ENCODE data around the gene SEC62.
"Not testable (repeated sequence)": the region's sequence is repeated elsewhere in the genome, so short reads cannot be mapped to it uniquely, and the experiment has no call there.

Gene SEC62

DNA sequence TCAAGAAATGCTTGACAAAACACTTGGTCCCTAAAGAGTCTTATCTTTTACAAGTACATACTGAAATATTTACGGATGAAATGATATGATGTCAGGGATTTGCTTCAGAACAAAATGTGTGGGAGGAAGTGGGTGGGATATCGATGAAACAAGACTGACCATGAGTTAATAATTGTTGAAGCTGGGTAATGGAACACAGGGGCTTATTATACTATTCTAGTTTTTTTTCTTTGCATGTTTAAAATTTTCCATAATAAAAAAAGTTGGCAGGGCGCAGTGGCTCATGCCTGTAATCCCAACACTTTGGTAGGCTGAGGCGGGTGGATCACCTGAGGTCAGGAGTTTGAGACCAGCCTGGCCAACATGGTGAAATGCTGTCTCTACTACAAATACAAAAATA, 52.7 kb downstream of the SEC62 start:
- FAIRE-seq, result not testable (repeated sequence)

DNA sequence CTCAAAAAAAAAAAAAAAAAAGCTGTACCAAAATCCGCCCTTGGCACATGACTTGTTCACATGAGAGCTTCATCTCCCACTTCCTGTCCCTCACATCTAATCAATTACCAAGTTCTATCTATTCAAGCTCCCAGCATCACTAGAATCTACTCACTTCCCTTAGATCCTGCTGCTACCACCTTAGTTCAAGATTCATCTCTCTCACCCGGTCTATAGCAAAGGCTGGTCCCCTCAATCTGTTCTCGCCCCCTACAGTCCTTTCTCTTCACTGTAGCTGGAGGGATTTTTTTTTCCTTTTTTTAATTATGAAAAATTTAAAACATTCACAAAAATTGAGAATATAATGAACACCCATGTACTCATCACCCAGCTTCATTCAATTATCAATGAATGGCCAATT, 54.5 kb downstream of the SEC62 start:
- no peak for FAIRE-seq

DNA sequence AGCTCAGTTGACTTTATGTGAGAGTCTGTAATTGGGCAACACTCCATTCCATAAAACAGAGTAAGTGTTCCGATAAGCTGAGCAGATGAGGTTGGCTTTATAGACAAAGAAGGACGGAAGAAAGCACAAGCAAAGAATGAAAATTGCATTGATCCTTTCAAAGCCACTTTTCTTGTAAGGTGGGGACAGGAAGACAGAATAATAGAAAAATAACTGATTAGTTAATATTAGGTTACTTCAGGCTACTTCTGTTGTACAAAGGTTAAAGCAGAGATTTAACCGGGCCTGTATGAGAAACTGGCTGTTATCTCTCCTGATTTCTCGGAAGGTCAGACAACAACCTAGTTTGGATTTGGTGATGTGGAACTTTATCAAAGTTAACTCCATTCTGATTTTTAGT, 55.7 kb downstream of the SEC62 start:
- no peak for FAIRE-seq

DNA sequence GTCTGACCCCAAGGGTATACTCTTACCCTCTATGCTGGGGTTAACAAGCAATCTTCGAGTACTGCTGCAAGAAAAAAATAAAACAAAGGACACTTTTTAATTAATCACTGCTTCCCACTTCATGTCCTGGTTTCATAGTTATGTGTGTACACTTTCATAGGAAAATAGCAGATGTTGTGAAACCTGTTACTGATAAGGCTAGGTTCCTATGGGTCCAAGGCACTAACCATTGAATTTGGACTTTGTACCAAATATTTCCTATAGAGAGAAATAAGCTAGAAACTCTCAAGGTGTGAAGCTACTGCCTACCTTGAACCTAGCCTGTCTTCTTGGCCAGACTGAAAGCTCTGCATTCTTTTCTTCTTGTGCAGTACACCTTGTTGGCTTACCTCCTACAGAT, 56.6 kb downstream of the SEC62 start:
- FAIRE-seq, result no peak

- FAIRE-seq, result no peak
Observed at GRCh38 chr3:170024581-170024980, 58.0 kb downstream of the SEC62 start.

DNA sequence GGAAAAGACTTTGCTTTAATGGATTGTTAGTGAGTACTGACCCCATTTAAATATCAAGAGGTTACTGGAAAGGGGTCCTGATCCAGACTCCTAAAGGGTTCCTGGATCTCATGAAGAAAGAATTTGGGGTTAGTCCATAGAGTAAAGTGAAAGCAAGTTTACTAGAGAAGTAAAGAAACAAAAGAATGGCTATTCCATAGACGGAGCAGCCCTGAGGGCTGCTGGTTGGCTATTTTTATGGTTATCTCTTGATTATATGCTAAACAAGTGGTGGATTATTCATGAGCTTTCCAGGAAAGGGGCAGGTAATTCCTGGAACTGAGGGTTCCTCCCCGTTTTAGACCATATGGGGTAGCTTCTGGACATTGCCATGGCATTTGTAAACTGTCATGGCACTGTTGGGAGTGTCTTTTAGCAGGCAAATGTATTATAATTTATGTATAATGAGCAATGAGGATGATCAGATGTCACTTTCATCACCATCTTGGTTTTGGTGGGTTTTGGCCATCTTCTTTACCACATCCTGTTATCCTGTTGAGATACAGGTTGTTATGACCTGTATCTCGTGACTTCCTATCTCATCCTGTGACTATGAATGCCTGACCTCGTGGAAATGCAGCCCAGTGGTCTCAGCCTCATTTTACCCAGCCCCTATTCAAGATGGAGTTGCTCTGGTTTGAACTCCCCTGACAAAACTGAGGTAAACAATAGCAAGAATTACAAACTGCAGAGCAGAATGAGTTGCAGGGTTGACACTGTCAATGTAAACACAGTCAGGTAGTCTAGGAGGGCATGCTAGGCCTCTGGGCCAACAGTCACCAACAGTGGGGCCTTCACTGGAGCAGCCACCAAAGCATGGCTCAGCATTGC, 60.9 kb downstream of the SEC62 start:
- no peak for FAIRE-seq

DNA sequence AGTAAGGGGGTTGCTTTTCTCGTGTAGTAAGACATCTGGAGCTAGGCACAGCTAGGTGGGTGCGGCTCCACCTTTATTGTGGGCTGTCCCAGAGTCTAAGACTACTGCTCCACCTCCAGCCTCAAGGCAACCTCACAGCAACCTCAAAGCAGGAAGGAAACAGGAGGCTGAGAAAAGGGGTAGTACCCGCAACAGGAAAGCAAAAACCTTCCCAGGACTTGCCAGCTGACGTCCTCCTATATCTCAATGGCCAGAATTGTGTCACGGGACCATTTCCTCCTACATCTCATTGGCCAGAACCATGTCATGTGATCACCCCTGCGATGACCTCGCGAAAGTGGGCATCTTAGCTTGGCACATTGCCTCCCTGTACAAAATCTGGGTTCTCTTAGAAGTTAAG, 66.9 kb downstream of the SEC62 start:
- FAIRE-seq, result no peak

DNA sequence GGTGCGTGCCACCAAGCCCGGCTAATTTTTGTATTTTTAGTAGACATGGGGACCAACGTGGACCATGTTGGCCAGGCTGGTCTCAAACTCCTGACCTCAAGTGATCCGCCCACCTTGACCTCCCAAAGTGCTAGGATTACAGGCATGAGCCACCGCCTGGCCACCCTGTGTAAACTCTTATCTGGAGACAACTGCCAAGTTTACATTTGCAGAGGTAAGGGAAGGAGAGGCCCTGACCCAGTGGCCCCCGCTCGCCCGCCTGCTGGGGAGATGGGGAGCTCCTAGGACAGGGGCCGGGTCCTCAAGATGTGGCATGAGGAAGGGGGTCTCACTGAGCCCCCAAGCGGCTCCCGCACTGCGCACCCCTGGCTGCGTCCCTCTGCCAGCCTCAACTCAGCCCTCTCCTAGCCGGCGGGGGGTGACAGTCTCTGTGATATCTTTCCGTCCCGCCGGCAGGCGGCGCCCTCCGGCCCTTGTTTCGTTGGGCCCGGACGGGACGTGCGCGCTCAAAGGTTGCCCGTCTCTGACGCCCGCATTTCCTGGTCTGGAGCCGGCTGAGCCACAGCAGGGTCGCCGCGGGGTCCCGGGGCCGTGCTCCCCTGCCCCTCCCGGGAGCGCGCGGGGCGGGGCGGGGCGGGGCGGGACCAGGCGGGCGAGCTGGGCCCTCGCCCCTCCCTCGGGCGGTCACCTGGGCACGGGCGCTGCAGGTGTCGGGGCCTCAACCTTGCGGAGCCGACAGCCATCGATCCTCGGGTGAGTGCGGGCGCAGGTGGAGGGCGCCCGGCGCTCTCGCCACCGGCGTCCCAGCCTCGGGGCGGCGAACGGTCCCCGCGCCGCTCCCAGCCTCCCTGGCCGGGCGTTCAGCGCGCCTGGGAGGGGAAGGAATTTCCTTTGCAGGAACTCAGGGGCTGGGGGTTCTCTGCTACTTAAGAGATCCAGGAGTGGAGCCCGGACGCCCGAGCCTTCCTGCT, 71.1 kb downstream of the SEC62 start, which contains the start of gene GPR160:
Gene GPR160 (plus strand): TSS at position 533 of the 971 bp plus-strand sequence. CDS start 45,978 bp downstream, outside the sequence.
- FAIRE-seq, result no peak

DNA sequence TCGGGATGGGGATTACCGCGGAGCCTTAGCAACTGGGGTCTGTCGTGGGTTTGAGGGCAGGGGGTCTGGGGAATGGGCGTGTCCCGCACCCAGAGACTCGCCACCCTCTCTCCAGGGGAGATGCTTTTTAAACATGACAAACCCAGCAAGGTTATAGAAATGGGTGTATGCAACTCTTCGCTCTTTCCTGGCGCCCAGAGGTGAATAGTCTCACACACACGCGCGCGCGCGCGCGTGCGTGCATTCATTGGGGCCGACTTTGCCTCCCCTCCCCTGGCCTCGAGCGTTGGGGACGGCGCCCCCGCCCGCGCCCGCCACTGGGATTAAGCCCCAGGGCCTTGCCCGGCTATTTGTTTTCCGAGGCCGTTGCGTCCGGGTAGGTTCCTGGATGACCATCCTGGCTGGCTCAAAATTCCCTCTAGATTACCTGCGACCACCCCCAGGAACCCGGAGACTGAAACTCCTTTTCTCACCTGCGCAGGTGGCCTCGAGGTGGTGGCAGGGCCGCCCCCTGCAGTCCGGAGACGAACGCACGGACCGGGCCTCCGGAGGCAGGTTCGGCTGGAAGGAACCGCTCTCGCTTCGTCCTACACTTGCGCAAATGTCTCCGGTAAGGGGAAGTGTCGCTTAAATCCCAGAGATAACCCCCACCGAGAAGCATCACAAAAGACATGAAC, 72.0 kb downstream of the SEC62 start:
- FAIRE-seq, result no peak

DNA sequence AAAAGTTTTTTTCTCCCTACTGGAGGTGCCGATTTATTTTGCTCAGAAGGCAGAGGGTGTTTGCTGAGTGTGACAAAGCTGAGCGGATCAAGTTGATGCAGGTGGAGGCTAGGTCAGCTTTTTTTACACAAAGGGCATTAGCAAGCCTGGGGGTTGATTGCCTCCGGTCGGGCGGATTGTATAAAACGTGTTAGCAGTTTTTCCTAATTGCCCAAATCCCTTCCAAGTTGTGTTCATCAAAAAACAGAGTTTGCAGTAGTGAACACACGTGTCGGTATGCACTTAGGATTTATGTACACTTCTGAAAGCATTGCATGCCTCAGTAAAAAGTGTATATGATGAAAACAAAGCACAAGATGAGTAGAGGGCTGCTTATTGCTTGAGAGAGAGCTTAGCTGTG, 73.8 kb downstream of the SEC62 start:
- no peak for FAIRE-seq

DNA sequence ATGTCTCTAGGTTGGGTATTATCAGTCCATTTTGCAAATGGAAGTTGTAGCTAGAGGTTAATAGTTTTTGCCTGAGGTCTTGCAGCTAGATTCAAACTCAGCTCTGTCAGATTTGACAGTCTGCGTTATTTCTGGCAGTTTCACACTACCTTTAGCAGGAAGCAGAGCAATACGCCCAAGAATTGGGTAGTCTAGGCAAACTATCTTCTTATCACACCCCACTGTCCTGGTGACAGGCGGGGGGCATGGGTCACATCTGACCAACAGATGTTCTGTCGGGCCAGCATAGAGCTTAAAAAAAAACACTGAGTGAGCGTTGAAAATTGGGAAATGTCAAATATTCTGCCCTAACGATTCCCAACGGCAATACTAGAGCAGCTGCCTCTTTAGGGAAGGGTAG, 76.9 kb downstream of the SEC62 start:
- FAIRE-seq, result no peak

DNA sequence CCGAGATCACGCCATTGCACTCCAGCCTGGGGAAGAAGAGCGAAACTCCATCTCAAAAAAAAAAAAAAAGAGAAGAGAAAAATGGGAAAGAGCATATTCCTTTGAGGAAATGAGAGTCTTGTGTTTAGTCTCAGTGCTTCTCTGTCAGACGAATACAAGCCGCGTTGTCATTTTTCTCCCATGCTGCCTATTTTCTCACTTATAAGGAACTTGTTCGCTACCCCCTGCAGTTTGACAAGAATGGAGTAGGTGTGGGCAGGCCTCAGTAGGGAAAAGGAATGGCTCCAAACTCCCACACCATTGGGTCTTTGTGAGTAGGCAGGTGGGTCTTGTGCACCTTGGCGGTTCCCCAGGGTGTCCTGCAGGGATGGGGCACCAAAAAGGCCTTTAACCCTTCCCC, 77.7 kb downstream of the SEC62 start:
- FAIRE-seq, result no peak

DNA sequence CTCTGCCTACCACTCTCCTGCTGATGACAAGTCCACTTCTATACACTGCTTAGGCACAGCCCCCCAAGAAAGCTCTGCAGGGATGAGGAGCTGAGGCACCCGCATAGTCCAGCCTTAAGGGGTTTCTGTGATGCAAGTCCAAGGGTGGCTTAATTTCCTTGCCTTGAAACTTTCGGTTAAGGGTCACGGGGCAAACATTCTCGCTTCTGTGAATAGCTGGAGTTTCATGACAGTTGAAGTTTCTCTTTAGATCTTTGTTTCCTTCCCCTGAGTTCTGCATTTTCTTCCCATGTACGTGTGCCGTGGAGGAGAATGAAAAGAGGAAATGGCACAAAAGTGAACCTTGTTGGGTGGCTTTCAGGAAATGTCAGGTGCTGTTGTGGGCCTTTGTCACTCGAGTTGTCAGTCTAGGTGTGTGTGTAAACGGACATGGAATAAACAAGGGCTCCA, 78.2 kb downstream of the SEC62 start:
- FAIRE-seq, result no peak

DNA sequence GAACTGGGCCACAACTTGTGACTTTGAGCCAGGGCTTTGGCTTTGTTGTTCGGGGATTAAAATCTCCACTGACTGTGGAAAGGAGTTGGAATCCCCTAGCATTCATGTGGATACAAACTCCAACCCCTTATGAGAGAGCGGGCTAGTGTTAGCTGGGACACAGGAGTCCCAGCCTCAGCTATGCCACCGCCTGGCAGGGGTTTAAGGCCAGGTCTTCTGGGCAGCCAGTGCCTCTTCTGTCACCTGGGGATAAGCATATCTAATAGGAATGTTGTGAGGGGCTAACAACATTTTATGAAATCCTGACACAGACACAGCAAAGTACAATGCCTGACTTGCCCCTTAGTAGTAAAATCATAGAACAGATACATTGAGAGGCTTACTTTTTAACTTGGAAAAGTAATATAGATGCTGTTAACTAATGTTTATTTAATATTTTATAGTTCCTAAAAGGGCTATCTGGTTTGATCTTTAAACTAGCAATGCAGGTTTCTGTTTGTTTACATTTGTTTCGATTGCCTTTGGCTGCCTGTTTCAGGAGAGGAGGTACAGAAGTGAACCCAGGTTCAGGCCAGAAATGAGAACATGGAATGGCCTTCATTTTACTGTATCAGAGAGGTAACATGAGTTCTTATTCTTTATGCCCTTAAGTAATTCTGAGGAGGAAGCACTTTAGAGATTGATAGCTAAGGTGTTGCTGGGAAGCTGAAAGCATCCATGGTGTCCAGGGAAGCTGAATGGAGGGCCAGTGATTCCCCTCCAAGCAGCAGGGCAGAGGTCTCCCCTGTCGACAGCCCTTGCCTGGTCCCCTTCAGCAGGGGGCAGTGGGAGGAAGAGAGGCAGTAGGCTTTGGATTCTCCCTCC, 79.9 kb downstream of the SEC62 start:
- no peak for FAIRE-seq

GRCh38 chr3:170047133-170047404, 80.5 kb downstream of the SEC62 start:
- FAIRE-seq, result no peak

All from A204.1 (cell line).